Measurements from ENCODE around the gene ZNF780B.
"Not testable (repeated sequence)": the region's sequence is repeated elsewhere in the genome, so short reads cannot be mapped to it uniquely, and the experiment has no call there.

ZNF780B gene

DNA sequence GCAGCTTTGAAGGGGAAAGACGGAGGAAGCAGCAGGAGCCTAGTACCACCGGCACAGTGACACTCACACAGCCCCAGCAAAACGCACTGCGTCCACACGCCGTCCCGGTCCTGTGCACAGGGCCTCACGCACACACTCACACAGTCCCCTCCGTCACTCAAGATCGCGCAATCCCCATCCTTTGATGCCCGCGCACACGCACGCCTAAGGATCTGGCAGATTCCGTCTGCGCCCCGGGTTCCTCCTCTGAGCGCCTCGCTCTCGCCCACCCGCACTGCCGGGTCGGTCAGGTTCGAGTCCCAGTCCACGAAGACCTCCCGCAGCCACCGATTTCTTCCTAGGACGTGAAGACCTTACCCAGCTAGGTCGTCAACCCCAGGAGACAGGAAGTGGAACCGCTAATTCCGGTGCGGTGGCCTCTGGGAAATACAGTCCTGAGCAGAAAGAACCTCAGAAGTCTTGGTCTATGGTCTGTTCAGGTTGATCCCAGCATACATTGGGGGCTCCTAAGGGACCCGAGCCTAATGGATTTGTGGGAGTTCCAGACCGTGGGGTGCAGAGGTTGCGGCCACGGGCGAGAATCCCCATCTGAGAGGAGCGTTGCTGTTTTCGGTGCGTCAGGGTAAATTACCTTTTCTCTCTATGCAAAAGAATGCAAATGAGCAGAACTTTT is at the start of gene ZNF780B:
Gene ZNF780B (minus strand): TSS at position 400 of the 673 bp plus-strand sequence. CDS start 5,899 bp downstream, outside the sequence.
- DNase-seq (ENCODE audit: low read depth), result peak; percentile 38

DNA sequence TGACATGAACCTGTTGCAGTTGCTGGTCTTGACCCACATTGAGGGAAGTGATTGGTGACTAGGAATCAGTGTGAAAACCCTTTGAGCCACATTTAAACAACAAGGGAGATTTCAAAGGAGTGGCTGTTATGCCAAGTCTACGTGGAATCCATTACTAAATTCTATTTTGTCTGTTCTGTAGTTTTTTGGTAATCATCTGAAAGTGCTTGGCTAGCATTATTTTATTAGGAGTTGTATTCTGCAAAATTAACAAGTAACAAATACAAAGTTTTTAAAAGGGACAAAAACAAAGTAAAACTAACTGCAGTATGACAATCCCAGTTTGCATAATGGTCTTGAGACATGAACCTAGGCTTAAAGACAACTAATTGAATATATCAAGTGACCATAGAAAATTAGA is 48.7 kb upstream of the ZNF780B start:
- no peak for DNase-seq (ENCODE audit: low read depth)

DNA sequence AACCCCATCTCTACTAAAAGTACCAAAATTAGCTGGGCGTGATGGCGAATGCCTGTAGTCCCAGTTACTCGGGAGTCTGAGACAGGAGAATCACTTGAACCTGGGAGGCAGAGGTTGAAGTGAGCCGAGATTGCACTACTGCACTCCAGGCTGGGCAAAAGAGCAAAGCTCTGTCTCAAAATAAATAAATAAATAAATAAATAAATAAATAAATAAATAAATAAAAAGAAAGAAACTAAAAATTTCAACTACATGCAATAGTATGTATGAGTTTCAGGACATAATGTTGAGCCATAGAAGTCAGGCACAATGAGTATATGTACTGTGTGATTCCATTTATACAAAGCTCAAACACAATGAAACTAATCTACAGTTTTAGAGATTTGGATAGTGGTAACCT is 47.6 kb upstream of the ZNF780B start:
- DNase-seq (ENCODE audit: low read depth), result no peak

DNA sequence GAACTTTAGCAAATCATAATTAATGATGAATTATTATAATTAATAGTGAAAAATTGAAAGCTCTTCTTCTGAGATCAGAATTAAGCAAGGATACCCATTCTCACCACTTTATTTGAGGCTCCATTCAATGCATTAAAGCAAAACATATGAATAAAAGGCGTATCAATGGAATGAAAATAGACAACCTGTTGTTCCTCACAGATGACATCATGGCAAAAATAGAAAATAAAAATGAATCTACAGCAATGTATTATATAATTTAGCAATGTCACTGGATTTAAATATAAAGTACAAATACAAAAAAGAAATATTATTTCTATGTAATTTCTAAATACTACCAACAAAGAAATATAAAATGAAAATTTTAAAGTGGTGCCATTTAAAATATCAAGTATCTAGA is 45.8 kb upstream of the ZNF780B start:
- no peak for DNase-seq (ENCODE audit: low read depth)

DNA sequence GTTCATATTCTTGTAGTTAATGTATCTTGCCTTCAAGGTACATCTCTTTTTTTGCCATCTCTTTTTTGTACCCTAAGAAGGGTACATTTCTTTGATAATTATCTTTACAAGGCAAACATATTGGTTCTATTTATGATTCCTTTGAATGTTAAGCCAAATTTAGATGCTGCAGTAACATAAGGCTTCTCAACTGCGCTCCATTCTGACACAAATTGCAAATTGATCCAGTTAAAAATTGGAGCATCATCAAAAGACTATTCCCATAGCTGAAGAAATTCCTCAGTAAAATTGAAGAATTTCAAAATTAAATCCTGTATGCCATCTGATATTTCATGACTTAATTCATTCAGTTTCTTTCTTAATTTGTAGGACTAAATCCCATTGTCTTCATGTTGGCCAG is 37.4 kb upstream of the ZNF780B start:
- no peak for DNase-seq (ENCODE audit: low read depth)

DNA sequence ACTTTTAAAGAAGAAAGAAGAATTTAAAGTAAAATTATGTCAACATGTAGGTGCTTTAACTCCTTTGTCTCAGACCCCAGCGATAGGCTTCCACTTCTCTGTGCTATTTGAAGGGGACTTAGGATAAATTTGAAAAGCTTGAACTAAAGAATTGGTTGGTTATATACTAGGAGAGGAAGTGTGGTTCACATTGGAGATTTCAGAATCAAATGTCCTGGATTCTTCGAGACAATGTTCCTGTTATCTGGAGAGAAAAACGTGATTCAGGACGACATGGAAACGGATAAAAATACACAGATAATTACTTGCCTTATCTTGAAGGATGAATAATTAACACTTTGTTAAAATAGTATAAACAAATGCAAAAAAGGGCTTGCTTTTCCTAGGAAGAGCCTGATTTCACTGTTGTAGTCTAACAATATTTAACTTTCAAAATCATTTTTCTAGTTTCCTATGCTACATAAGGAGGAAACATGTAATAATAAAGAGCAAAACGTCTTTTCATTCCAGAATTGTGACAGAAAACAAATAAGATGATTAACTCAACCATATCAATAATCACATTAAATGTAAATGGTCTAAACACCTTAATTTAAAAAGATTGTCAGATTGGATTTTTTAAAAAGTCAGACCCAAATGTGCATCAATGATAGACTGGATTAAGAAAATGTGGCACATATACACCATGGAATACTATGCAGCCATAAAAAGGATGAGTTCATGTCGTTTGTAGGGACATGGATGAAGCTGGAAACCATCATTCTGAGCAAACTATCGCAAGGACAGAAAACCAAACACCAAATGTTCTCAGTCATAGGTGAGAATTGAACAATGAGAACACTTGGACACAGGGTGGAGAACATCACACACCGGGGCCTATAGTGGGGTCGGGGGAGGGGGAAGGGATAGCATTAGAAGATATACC is 35.4 kb upstream of the ZNF780B start:
- DNase-seq (ENCODE audit: low read depth), result no peak

DNA sequence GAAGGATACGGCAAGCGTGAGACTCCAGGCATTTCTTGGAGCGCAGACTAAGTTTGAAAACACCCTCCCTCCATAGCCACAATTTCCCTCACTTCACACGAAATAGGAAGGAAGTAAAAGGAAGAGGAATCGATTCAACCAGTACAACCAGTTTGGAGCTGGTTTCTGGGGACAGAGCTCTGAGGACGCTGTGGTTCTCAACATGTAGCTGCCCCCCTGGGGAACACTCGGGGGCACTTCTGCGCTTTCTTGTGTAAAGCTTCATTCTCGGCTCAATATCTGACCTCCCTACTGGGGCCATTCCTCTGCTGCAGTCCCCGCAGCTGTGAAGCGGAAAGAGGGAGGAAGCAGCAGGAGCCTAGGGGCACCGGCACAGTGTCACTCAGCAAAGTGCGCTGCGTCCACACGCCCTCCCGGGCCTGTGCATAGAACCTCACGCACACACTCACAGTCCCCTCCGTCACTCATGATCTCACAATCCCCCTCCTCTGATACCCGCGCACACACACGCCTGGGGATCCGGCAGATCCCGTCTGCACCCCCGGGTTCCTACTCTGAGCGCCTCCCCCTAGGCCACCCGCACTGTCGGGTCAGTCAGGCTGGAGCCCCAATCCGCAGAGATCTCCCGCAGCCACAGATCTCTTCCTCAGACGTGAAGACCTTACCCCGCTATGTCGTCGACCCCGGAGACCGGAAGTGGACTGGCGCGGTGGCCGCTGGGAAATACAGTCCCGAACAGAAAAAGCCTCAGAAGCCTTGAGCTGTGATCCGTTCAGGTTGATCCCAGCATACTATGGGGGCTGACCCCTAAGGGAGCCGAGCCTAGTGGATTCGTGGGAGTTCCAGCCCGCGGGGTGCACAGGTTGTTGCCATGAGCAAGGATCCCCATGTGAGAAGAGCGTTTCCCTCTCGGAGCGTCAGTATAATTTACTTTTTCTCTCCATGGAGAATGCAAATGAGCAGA is 34.5 kb upstream of the ZNF780B start, which contains the start of gene ZNF780A:
Gene ZNF780A (minus strand): TSS at position 703 of the 964 bp plus-strand sequence. CDS start 6,190 bp downstream, outside the sequence.
- peak; percentile 43 for DNase-seq (ENCODE audit: low read depth)

DNA sequence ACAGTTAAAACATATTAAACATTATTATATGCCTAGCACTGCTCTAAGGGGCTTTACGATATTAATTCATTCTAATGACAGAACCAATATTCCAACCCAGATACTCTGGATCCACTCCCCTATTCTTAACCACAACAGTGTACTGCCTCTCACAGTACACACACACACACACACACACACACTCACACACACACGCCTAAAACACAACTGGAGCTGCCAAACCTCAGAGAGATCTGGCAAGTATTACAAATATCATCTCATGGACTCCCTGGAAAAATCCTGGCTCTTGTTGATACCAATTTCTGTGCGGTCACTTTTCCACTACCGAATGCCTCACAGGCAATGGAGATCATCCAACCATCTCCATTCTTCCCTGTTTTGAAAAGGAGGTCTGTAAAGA is 33.4 kb upstream of the ZNF780B start:
- DNase-seq (ENCODE audit: low read depth), result no peak

DNA sequence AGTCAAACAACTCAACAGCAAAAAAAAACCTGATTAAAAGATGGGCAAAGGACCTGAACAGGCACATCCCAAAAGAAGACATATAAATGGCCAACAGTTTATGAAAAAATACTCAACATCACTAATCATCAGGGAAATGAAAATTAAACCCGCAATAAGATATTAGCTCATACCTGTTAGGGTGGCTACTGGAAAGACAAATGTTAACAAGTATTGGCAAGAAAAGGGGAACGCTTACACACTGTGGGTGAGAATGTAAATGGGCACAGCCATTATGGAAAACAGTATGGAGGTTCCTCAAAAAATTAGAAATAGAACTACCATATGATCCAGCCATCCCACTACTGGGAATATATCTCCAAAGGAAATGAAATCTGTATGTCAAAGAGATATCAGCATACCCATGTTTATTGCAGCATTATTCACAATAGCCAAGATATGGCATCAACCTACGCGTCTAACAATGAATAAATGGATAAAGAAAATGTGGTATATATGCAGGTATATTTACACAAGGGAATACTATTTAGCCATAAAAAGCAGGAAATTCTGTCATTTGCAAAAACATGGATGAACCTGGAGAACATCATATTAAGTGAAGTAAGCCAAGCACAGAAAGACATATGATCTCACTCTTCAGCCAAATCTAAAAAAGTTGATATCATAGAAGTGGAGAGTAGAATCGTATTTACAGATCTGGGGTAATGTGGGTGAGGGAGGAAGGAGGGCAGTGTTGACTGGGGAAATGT is 32.4 kb upstream of the ZNF780B start:
- DNase-seq (ENCODE audit: low read depth), result no peak

DNA sequence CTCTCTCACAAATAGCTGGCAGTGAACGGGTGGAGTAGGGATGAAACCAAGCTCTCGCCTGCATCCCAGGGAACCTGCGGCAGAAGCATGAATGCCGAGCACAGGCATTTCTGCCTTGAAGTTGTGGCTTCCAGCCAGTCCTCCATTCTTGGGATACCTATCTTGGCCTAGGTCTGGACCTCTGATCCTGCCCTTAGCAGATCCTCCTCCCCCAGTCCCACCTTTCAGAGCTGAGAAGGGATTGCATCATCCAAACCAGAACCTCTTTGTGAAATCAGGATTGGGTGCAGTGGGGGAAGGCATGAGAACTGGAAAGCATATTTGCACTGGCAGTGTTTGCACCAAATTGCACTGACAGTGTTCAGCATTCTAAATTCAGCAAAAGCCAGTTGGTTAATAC is 28.9 kb upstream of the ZNF780B start:
- DNase-seq (ENCODE audit: low read depth), result no peak

DNA sequence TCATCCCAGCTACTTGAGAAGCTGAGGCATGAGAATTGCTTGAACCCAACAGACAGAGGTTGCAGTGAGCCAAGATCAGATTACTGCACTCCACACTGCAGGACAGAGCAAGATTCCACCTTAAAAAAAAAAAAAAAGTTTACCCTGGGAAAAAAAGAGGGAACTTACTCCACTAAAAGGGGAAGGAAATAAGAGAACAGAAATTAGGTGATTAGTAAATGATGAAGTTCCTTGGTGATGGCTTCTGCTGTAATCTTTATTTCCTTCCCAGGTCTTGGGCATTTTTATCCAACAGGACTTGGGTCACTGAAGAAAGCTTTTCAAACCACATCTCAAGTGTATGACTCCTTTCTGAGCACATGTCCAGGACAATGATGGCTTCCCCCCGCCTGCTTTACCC is 25.4 kb upstream of the ZNF780B start:
- DNase-seq (ENCODE audit: low read depth), result no peak

DNA sequence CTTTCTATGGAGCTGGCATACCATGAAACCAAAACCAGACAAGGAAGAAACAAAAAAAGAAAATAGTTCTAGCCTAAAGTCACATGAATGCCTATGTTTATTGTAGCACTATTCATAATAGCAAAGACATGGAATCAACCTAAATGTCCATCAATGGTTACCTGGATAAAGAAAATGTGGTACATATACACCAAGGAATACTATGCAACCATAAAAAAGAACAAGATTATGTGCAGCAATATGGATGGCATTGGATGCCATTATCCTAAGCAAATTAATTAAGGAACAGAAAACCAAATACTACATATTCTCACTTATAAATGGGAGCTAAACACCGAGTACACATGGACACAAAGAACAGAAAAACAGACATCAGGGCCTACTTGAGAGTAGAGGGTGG is 24.3 kb upstream of the ZNF780B start:
- no peak for DNase-seq (ENCODE audit: low read depth)

DNA sequence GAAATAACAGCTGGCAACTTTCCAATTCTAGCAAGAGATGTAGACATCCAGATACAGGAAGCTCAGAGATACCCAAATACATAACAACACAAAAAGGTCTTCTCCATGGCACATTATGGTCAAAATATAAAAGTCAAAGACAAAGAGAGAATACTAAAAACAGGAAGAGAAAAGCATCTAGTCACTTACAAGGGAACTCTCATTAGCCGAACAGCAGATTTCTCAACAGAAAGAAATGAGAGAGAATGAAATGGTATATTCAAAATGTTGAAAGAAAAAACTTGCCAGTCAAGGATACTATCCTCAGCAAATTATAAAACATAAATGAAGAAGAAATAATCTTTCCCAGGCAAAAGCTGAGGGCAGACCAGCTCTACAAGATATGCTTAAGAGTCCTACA is 22.3 kb upstream of the ZNF780B start:
- DNase-seq (ENCODE audit: low read depth), result no peak

DNA sequence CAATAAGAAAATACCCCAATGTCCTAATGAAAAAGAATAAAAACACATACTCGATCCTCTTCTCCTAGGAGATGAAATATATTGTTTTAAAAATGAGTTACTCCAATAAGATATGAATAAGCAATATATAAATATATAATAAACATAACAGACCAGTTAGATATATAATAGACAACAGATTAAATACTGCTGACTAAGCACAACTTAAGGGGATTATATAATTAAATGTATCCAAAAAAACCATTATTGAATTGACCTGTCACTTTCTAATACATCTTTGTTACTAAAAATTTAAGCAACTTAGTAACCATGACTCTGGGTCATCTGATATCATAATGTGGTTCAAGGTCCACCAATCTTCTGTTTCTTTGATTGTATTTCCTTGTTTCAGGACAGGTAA is 14.0 kb upstream of the ZNF780B start:
- no peak for DNase-seq (ENCODE audit: low read depth)

DNA sequence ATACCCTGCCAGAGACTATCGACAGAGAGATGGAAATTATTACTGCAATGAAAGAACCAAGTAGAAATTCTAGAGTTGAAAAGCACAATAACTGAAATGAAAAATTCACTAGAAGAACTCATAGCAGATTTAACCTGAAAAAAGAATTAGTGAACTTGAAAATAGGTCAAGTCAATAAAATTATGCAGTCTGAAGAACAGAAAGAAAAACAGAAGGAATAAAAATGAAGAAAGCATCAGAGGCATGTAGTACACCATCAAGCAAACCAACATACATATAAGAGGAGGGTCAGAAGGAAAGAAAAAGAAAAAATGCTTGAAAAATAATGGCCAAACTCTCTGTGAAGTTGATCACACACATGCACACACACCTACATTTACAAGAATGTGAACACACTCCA is 3.6 kb upstream of the ZNF780B start:
- no peak for DNase-seq (ENCODE audit: low read depth)

DNA sequence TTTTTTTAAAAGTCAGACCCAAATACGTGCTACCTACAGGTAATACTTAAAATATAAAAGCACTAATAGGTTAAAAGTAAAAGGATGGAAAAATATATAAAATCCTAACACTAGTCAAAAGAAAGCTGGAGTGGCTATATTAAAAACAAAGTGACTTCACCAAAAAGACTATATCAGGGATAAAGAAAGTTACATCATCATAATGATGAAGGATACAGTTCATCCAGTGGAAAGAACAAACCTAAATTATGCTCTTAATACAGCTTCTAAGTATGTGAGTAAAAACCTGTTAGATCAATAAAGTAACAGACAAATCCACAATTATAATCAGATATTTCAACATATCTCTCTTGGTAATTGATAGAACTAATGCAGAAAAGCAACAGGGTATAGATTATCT is 1.1 kb upstream of the ZNF780B start:
- DNase-seq (ENCODE audit: low read depth), result no peak

DNA sequence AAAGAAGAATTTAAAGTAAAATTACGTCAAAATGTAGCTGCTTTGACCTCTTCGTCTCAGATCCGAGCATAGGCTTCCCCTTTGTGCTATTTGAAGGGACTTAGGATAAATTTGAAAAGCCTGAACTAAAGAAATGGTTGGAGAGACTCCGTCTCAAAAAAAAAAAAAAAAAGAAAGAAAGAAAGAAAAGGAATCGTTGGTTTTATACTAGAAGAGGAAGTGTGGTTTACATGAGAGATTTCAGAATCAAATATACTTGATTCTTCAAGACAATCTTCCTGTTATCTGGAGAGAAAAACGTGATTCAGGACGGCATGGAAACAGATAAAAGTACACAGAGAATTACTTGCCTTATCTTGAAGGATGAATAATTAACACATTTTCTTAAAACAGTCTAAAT is 474 bp upstream of the ZNF780B start:
- DNase-seq (ENCODE audit: low read depth), result no peak

DNA sequence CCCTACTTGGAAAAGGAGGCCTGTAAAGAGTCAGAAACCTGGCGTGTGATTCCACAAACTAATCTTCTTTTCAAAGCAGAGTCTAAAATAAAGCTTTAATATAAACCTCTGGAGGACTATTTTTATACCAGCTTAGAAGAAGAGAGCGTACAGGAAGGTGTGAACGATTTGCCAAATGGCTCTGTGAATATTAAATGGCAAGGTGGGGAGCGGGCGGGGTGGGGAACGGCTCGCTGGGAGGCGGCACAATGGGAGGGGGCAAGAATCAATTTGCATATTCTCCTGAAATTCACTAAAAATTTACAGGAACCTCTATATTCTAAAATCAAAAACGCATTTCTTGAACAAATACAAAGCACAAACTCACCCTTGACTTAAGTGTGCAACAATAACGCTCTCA is 982 bp downstream of the ZNF780B start:
- DNase-seq (ENCODE audit: low read depth), result no peak

DNA sequence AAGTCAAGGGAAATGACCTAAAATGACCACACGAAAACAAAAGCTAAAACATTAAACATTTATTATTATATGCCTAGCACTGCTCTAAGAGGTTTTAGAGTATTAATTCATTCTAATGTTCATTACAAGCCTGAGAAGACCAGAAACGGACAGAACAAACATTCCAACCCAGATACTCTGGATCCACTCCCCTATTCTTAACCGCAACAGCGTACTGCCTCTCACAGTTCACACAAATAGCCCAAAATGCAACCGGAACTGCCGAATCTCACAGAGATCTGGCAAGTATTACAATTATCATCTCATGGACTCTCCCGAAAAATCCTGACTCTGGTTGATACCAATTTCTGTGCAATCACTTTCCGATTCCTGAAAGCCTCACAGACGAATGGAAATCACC is 1.4 kb downstream of the ZNF780B start:
- DNase-seq (ENCODE audit: low read depth), result no peak

DNA sequence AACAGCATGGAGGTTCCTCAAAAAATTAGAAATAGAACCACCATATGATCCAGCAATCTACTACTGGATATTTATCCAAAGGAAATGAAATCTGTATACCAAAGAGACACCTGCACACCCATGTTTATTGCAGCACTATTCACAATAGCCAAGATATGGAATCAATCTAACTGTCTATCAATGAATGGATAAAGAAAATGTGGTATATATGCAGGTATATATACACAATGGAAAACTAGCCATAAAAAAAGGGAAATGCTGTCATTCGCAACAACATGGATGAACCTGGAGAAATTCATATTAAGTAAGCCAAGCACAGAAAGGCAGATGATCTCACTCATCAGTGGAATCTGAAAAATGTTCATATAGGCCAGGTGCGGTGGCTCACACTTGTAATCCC is 2.5 kb downstream of the ZNF780B start:
- no peak for DNase-seq (ENCODE audit: low read depth)

DNA sequence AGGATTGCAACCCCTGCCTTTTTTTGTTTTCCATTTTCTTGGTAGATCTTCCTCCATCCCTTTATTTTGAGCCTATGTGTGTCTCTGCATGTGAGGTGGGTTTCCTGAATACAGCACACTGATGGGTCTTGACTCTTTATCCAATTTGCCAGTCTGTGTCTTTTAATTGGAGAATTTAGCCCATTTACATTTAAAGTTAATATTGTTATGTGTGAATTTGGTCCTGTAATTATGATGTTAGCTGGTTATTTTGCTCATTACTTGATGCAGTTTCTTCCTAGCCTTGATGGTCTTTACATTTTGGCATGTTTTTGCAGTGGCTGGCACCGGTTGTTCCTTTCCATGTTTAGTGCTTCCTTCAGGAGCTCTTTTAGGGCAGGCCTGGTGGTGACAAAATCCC is 14.3 kb downstream of the ZNF780B start:
- DNase-seq (ENCODE audit: low read depth), result not testable (repeated sequence)
